Tibial nerve (tissue), 4 donors: ENCODE data around the gene CHORDC1.

Source experiments
- EP300 ChIP-seq, 2 donors: sonication (generic); formaldehyde crosslinking; IDR thresholded peaks; one replicate each; pipeline ENCODE4 v1.6.1; 2017; ENCODE audit warnings: antibody characterized with exemption in 2 of 2, mild to moderate bottlenecking in 1 of 2
- POLR2A ChIP-seq, 2 donors: fragments of 450-650 bp; IDR thresholded peaks; one replicate each; pipeline ENCODE4 v1.6.1; 2017; ENCODE audit warnings: antibody characterized with exemption in 2 of 2, mild to moderate bottlenecking in 2 of 2, moderate library complexity in 2 of 2
- TF ChIP-seq, protein P1 (sequence below), 5 experiments: fragments of 200-600 bp in 3 of 5; fragments of 450-650 bp in 2 of 5; sonication (generic) in 3 of 5; IDR thresholded peaks; one replicate each; pipeline ENCODE4 v1.5.1; 2016 to 2019; ENCODE audit warnings: antibody characterized with exemption in 5 of 5, mild to moderate bottlenecking in 3 of 5, moderate library complexity in 2 of 5

DNA sequence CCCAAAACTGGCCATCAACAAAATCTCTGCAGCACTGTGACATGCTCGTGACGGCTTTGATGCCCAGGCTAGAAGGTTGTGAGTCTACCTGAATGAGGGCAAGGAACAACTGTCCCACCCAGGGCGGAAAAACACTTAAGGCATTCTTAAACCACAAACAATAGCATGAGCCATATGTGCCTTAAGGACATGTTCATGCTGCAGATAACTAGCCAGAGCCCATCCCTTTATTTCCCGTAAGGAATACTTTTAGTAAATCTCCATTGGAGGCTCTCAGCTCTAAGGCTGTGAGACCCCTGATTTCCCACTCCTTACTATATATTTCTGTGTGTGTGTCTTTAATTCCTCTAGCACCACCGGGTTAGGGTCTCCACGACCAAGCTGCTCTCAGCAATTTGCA lies 3.4 kb downstream of the CHORDC1 start:
- TF ChIP-seq, protein P1, sequence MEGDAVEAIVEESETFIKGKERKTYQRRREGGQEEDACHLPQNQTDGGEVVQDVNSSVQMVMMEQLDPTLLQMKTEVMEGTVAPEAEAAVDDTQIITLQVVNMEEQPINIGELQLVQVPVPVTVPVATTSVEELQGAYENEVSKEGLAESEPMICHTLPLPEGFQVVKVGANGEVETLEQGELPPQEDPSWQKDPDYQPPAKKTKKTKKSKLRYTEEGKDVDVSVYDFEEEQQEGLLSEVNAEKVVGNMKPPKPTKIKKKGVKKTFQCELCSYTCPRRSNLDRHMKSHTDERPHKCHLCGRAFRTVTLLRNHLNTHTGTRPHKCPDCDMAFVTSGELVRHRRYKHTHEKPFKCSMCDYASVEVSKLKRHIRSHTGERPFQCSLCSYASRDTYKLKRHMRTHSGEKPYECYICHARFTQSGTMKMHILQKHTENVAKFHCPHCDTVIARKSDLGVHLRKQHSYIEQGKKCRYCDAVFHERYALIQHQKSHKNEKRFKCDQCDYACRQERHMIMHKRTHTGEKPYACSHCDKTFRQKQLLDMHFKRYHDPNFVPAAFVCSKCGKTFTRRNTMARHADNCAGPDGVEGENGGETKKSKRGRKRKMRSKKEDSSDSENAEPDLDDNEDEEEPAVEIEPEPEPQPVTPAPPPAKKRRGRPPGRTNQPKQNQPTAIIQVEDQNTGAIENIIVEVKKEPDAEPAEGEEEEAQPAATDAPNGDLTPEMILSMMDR (IDR thresholded peaks at IDR 0.05): no peak
- TF ChIP-seq POLR2A (IDR thresholded peaks at IDR 0.05): no peak
- no peak for TF ChIP-seq EP300 (IDR thresholded peaks at IDR 0.05)
